HG02840 (cell line): ENCODE measurements around the gene DUSP7.
"Not testable (repeated sequence)": the region's sequence is repeated elsewhere in the genome, so short reads cannot be mapped to it uniquely, and the experiment has no call there.

Source experiments
- ATAC-seq: cut with Tn5 transposase; IDR thresholded peaks from one replicate; pipeline ENCODE4 v1.9.1; 2021; ENCODE audit warnings: mild to moderate bottlenecking, moderate library complexity, moderate number of reproducible peaks; ENCODE audit not compliant: unreplicated experiment, low FRiP score

The DUSP7 gene

GRCh38 chr3:52052831-52053306, 3.5 kb downstream of the DUSP7 start:
- no peak for ATAC-seq

DNA sequence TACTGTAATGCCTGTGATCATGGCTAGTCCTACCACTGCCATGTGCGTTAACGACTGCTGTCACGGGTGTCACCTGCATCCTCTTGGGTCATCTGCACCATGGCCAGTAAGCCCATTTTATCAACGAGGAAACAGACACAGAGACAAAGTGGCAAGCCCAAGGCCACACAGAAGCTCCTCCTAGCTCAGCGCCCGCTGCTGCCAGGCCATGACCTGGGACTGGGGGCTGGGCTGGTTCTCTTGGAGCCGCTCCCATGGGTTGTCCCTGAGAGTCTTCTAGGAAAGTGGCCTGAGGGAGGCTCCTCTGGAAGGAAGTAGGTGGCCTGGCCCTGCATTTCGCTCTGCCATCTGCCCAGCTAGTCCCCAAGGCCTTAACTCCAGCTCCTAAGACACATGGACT, 4.9 kb downstream of the DUSP7 start:
- ATAC-seq = no peak

DNA sequence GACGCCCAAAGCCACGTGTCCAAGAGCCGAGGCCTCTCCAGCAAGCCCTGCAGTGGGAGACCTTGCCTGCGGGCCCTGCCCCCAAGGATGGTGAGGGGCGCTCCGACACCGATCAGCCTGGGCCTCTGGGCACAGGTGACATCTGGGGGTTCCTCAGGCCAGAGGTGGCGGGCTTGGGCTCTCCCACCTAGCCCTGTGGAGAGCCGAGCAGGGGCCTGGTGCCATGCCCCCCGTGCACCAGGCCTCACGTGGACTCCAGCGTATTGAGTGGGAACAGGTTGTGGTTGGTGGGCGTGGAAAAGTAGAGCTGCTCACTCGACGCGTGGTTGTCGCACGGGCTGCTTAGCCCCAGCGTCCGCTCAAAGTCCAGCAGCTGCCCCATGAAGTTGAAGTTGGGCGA, 5.8 kb downstream of the DUSP7 start:
- ATAC-seq = no peak

DNA sequence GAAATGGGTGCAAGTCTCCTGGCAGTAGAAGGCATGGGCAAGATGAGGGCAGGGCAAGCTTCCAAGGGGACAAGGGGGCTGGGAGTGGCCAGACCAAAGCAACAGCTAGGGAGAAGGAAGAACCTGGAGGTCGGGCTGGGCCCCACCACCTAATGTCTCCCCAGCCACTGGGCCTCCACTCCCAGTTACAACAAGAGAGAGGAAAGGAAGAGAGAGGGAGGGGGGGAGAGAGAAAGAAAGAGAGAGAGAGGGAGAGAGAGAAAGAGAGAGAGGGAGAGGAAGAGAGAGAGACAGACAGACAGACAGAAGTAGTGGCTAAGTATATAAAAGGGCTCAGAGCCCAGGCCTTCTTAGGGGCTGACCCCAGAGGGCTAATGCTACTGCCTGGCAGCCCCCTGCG, 6.9 kb downstream of the DUSP7 start:
- no peak for ATAC-seq

DNA sequence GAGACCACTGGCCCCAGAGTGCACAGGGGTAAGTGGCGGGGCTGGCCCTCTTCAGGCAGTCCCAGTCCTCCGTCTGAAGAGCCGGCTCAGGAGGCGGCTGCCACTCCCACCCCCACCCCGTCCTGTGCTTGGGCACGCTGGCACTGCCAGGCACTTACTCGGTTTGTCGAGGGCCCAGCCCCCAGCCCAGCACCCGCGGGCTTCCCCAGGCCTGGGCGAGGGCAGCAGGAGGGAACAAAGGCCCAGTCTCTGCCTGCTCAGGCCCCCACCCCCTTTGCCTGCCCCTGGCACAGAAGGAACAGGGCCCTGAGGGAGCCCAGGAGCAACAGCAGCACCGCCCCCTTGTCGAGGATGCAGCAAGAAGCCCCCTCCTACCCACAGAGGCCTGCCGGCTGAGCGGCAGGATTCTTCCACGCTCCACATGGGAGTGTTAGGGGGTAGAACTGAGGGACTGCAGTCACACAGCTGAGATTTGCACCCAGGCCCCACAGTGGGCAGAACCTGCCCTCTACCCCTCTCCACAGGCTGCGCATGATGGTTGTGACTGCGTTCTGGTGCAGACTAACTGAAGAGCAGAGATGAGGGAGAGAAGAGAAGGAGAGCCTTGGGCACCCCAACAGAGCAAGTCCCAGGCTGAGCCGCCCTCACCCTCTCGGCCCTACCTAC, 8.9 kb downstream of the DUSP7 start:
- ATAC-seq = no peak

DNA sequence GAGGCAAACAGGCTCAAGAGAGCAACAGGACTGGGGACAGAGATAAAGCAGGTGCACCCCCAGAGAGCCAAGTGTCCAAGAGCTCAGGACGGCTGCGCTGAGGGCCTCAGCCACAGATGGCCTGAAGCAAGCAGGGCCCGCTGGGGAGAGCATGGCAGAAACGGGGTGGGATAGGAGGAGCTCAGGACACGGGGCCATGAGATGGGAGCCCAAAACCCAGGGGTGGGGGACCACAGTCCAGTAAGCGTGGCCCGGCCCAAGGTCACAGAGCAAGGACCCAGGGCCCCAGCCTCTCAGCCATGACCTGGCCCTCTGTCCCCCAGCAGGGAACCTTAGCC, 9.5 kb downstream of the DUSP7 start:
- ATAC-seq = no peak

GRCh38 chr3:52046186-52046901, 10.0 kb downstream of the DUSP7 start:
- ATAC-seq = no peak

DNA sequence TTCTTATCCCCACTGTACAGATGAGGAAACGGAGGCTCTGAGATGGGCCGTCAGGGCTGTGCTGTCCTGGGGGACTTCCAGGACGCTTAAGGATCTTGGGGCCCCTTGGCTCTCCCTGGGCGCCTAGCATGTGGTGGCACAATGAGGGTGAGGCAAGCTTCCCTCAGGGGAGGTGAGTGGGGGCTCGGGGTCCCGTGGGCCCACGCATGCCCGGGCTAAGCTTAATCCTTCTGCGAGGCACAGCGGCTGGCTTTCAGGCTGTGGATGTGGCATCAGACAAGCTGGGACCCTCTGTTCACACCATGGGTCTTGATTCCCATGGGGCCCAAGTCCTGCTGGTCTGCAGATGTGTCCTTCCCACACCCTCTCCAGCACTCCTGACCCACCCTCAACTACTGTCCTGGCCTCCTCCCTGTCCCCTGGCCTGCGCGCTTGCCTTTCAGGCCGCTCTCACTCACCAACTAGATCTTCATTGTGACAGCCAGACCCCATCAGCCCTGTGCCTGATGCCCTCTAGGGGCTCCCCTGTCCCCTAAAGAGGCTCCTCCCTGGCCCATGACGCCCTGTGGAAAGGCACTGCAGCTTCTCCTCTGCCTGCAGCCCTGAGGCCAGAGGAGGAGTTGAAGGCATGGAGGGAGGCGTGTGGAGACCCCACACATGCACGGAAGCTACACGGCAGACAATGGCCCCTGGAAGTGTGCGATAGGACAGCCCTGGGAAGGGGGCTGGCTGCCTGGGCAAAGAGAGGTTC, 11.3 kb downstream of the DUSP7 start:
- no peak for ATAC-seq

- no peak for ATAC-seq
These were observed 12.6 kb downstream of the DUSP7 start for GRCh38 chr3:52043750-52044149.

- not testable (repeated sequence) for ATAC-seq
These were observed 13.3 kb downstream of the DUSP7 start for GRCh38 chr3:52043039-52043438.

GRCh38 chr3:52041118-52041731, 15.1 kb downstream of the DUSP7 start:
- ATAC-seq = no peak

GRCh38 chr3:52040600-52040999, 15.8 kb downstream of the DUSP7 start:
- ATAC-seq = no peak

DNA sequence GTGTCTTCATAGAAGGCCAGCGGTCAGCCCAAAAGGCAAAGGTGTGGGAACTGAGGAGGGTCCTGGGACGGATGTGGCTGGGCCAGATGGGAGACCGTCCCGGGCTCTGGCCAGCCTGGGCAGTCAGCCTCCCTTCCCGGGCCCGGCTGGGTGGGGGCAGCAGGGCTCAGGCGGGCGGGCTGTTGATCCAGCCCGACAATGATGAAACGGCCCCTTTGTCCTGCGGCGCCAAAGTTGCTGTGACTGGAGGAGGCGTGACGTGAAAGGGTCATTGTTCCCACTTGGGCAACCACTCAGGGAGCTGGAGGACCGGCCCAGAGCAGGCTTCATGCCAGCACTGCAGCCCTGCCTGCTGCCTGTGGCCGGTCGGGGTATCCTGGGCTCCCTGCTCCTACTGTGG, 16.5 kb downstream of the DUSP7 start:
- no peak for ATAC-seq

DNA sequence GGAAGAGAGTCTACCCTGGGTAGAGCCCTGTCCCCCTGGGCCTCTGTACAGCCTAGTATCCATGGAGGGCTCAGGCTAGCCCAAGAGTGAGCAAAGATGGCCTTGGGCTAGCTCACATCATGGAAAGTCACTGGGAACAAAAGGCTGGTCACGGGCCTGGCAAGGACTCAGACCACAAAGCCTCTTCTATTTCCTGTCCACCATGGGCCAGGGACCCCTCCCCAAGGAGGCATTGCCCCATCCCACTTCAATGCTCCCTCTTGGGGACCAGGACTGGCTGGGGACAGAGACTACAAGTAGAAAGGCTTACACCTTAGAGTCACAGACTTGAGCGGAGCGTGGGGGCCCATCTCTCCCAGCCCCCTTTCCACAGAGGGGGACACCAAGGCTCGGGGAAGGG, 16.9 kb downstream of the DUSP7 start:
- no peak for ATAC-seq

DNA sequence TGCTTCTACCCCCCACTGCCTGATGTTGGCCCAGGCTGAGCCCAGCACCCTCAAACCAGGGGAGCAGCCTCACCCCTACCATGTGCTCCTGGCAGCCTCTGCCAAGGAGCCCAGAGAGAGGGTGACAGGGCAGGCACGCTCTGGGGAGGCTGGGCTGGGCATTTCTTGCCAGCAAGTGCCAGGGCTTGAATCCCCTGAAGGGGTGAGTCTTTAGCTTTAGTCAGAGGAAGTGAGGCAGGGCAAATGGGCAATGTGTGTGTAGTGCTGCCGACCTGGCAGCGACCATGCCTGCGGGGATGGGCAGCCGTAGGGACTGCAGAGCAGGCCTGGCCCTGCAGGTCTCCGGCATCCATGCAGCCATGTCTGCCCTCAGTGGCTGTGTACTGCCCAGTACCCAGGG, 18.1 kb downstream of the DUSP7 start:
- no peak for ATAC-seq

GRCh38 chr3:52037291-52037690, 19.1 kb downstream of the DUSP7 start:
- ATAC-seq = no peak

DNA sequence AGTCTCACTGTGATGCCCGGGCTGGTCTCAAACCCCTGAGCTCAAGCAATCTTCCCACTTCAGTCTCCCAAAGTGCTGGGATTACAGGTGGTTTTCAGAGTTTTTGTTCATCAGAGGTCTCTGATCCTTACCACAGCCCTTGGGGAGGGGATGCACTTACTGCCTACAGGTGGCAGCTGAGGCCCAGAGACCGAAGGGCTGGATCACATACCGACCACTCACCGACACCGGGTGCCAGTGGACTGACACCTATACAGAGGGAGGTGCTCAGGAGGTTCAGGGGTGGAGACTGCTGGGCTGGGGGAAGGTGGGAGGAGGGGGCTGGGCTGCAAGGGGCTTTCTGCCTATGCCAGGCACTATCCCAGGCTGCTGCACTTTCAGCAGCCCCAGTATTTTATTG, 19.5 kb downstream of the DUSP7 start:
- ATAC-seq = no peak

GRCh38 chr3:52036222-52036694, 20.1 kb downstream of the DUSP7 start:
- no peak for ATAC-seq

GRCh38 chr3:52034651-52035050, 21.7 kb downstream of the DUSP7 start:
- no peak for ATAC-seq

GRCh38 chr3:52034212-52034611, 22.2 kb downstream of the DUSP7 start:
- ATAC-seq = no peak

DNA sequence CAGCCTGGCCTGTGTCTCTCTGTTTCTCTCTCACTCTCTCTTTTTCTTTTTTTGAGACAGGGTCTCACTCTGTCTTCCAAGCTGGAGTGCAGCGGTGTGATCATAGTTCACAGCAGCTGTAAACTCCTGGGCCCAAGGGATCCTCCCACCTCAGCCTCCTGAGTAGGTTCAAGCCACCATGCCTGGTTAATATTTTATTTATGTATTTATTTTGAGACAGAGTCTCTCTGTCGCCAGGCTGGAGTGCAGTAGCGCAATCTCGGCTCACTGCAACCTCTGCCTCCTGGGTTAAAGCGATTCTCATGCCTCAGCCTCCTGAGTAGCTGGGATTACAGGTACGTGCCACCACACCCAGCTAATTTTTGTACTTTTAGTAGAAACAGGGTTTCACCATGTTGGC, 22.6 kb downstream of the DUSP7 start:
- not testable (repeated sequence) for ATAC-seq
